ENCODE results near the gene DNAJC22. TPM values are rescaled to one million over a fixed set of nuclear protein-coding genes. Genes with fewer than 3 reads are reported as not detected.
A peak's percentile ranks its signal among the peaks of the same experiment; 100 is the strongest.
"Not testable (repeated sequence)": the region's sequence is repeated elsewhere in the genome, so short reads cannot be mapped to it uniquely, and the experiment has no call there.

DNAJC22 gene
- polyA plus RNA-seq, 4 donors = 14.9 to 52.4 (median 20.8) TPM

DNA sequence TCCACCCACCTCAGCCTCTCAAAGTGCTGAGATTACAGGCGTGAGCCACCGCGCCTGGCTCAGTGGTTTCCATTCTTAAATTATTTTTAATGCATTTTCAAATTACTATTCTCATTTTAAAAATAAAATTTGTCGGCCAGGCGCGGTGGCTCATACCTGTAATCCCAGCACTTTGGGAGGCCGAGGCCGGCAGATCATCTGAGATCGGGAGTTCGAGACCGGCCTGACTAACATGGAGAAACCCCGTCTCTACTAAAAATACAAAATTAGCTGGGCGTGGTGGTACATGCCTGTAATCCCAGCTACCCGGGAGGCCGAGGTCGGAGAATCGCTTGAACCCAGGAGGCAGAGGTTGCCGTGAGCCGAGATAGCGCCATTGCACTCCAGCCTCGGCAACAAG, 12.9 kb upstream of the DNAJC22 start:
- H3K27me3 ChIP-seq (ENCODE audit: control insufficient read depth in 3 of 3, insufficient read depth in 3 of 3, low read length in 3 of 3) = peaks cover 3 to 71% (median 31%) of the 10 kb centered on the region in 3 donors
- H3K27ac ChIP-seq (ENCODE audit: low read depth in 1 of 3, low read length in 2 of 3); FAIRE-seq; H3K4me3 ChIP-seq (ENCODE audit: low read depth in 1 of 3, low read length in 3 of 3); DNase-seq; H3K9me3 ChIP-seq (ENCODE audit: control insufficient read depth in 2 of 2, insufficient read depth in 1 of 2, low read depth in 1 of 2, low read length in 1 of 2): not testable (repeated sequence)
- WGBS, 3 donors = 45 to 61% (median 46%) methylated on average over 21 of the region's 21 CpGs
- peaks cover 0 to 32% (median 0%) of the 10 kb centered on the region in 3 donors for H3K4me1 ChIP-seq (ENCODE audit: control insufficient read depth in 3 of 3, insufficient read depth in 2 of 3, low read depth in 1 of 3, low read length in 2 of 3)
- peaks cover 0 to 24% (median 0%) of the 10 kb centered on the region in 3 donors for H3K36me3 ChIP-seq (ENCODE audit: control insufficient read depth in 3 of 3, insufficient read depth in 2 of 3, low read depth in 1 of 3, low read length in 3 of 3)

DNA sequence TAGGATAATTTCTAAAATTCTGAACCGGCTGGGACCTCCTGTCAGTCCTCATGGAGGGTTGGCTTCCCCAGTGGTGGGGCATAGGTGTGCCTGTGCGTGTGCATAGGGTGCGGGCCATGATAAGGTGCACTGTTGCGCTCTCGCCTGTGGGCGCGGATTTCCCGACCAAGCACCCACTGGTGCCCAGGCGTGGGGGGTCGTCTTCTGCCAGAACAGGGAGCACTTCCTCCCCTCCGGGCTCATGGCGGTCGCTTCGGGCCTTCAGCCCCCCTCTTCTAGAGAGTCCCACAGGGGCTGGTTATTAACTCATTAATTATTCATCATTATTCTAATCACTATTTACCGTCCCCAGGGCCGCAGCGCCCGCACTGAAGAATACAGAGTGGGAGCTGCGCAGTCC, 12.5 kb upstream of the DNAJC22 start:
- Histone ChIP-seq H3K27me3 (ENCODE audit: control insufficient read depth in 3 of 3, insufficient read depth in 3 of 3, low read length in 3 of 3) (peaks cover 3 to 76% (median 31%) of the 10 kb centered on the region in 3 donors), H3K4me1 (ENCODE audit: control insufficient read depth in 3 of 3, insufficient read depth in 2 of 3, low read depth in 1 of 3, low read length in 2 of 3) (peaks cover 0 to 36% (median 0%) of the 10 kb centered on the region in 3 donors), H3K9me3 (ENCODE audit: control insufficient read depth in 2 of 2, insufficient read depth in 1 of 2, low read depth in 1 of 2, low read length in 1 of 2) (peaks cover 0 to 6% of the 10 kb centered on the region in 2 donors), H3K4me3 (ENCODE audit: low read depth in 1 of 3, low read length in 3 of 3) (no peak overlapping the region), H3K36me3 (ENCODE audit: control insufficient read depth in 3 of 3, insufficient read depth in 2 of 3, low read depth in 1 of 3, low read length in 3 of 3) (peaks cover 0 to 19% (median 0%) of the 10 kb centered on the region in 3 donors), H3K27ac (ENCODE audit: low read depth in 1 of 3, low read length in 2 of 3) (no peak overlapping the region)
- FAIRE-seq (no peak), DNase-seq (no peak)
- 39 to 63% (median 53%) methylated on average over 19 of the region's 19 CpGs for WGBS, 3 donors

DNA sequence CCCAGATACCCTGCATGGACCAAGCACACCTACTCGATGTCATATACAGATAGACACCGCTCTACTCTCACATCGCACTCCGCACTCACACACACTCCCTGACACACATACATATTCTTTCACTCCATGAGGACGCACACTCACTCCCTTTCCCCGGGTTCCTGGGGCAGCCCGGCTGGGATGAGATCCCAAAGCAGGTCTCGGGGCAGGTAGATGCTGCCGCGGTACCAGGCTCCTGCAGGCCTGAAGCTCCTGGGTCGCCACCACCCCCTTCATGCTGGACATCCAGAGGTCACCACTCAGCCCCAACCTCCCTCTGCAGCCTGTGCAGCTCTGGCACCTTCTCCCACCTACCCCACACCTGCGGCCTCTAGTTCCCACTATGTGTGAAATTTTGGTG, 12.0 kb upstream of the DNAJC22 start:
- H3K4me3 ChIP-seq (ENCODE audit: low read depth in 1 of 3, low read length in 3 of 3) = no peak overlapping the region
- H3K27me3 ChIP-seq (ENCODE audit: control insufficient read depth in 3 of 3, insufficient read depth in 3 of 3, low read length in 3 of 3) = peaks cover 3 to 80% (median 31%) of the 10 kb centered on the region in 3 donors
- peaks cover 0 to 41% (median 0%) of the 10 kb centered on the region in 3 donors for H3K4me1 ChIP-seq (ENCODE audit: control insufficient read depth in 3 of 3, insufficient read depth in 2 of 3, low read depth in 1 of 3, low read length in 2 of 3)
- H3K27ac ChIP-seq (ENCODE audit: low read depth in 1 of 3, low read length in 2 of 3) = no peak overlapping the region
- DNase-seq (no peak), FAIRE-seq (no peak)
- peaks cover 0 to 6% of the 10 kb centered on the region in 2 donors for H3K9me3 ChIP-seq (ENCODE audit: control insufficient read depth in 2 of 2, insufficient read depth in 1 of 2, low read depth in 1 of 2, low read length in 1 of 2)
- 55 to 79% (median 76%) methylated on average over 12 of the region's 12 CpGs for WGBS, 3 donors
- peaks cover 0 to 15% (median 0%) of the 10 kb centered on the region in 3 donors for H3K36me3 ChIP-seq (ENCODE audit: control insufficient read depth in 3 of 3, insufficient read depth in 2 of 3, low read depth in 1 of 3, low read length in 3 of 3)

DNA sequence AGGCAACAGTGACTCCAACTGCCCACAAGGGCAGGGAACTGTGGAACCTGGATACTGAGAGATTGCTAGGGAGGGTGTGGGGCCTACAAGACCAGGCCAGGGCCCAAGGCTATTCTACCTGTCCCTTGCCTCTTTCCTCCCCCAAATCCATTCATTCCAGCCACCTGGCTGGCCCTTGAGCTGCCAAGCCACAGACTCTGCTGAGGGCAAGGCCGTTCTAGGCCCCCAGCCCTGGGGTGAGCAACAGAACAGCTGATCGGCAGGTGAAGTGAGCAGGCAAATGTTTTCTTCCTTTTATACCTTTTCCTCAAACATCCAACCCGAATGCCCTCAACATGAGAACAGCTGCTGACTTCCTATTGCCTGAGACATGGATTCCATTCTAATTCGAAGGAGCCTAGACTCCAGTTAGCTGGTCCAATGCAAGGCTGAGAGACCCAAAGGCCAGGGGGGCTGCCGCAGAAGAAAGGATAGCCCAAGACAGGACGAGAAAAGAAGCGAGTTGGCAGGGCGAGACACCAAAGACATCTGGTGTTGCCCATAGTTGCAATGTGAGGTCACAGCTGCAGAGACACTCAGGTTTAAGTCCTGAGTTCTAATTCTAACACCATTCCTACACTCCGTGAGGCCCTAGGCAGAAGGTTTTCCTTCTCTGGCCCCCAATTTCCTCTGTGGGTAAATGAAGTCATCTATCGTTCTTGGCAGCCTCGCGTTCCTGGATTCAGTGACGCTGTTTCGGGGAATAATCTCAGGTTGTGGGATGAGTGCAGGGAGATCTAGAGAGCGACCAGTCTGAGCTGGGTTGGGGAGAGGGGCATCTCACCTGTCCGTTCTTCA, 11.4 kb upstream of the DNAJC22 start:
- FAIRE-seq (no peak), DNase-seq (no peak)
- peaks cover 0 to 8% (median 0%) of the 10 kb centered on the region in 3 donors for H3K36me3 ChIP-seq (ENCODE audit: control insufficient read depth in 3 of 3, insufficient read depth in 2 of 3, low read depth in 1 of 3, low read length in 3 of 3)
- H3K9me3 ChIP-seq (ENCODE audit: control insufficient read depth in 2 of 2, insufficient read depth in 1 of 2, low read depth in 1 of 2, low read length in 1 of 2) = peaks cover 0 to 6% of the 10 kb centered on the region in 2 donors
- 64 to 73% (median 67%) methylated on average over 16 of the region's 16 CpGs for WGBS, 3 donors
- H3K4me3 ChIP-seq (ENCODE audit: low read depth in 1 of 3, low read length in 3 of 3) = no peak overlapping the region
- no peak overlapping the region for H3K27ac ChIP-seq (ENCODE audit: low read depth in 1 of 3, low read length in 2 of 3)
- H3K4me1 ChIP-seq (ENCODE audit: control insufficient read depth in 3 of 3, insufficient read depth in 2 of 3, low read depth in 1 of 3, low read length in 2 of 3) = peaks cover 0 to 46% (median 0%) of the 10 kb centered on the region in 3 donors
- H3K27me3 ChIP-seq (ENCODE audit: control insufficient read depth in 3 of 3, insufficient read depth in 3 of 3, low read length in 3 of 3) = peaks cover 3 to 86% (median 33%) of the 10 kb centered on the region in 3 donors

DNA sequence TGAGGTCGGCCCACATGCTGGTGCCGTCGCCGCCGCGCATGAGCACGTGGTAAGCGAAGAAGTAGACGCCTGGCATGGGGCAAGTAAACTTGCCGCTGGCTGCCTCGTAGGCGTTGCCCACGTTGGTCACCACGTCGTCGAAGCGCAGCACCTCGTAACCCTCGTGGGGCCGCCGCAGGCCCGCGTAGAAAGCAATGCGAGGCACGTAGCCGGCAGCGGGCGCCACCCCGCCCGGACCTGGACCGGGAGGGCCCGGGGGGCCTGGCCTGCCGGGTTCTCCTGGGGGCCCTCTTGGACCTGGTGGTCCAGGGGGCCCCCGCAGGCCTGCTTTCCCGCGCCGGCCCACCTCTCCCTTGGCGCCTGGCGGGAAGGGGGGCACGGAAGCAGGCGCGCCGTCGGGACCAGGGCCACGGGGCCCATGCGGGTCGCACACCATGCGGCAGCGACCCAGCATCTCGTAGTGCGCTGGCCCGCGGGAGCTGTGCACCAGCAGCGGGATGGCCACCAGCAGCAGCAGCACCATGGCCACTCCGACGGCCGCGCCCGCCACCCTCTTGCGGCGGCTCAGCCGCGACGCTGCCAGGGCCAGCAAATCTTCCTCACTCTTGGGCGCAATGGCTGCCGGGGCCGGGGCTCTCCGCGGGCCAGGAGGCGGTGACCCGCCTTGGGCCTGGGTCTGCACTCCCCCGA, 10.6 kb upstream of the DNAJC22 start:
- no peak overlapping the region for H3K27ac ChIP-seq (ENCODE audit: low read depth in 1 of 3, low read length in 2 of 3)
- no peak overlapping the region for H3K4me3 ChIP-seq (ENCODE audit: low read depth in 1 of 3, low read length in 3 of 3)
- FAIRE-seq (no peak), DNase-seq (peak in 1 of 2 donors; percentile 26)
- H3K27me3 ChIP-seq (ENCODE audit: control insufficient read depth in 3 of 3, insufficient read depth in 3 of 3, low read length in 3 of 3) = peaks cover 3 to 92% (median 34%) of the 10 kb centered on the region in 3 donors
- peaks cover 0 to 40% (median 0%) of the 10 kb centered on the region in 3 donors for H3K4me1 ChIP-seq (ENCODE audit: control insufficient read depth in 3 of 3, insufficient read depth in 2 of 3, low read depth in 1 of 3, low read length in 2 of 3)
- 13 to 22% (median 19%) methylated on average over 35 to 72 of the region's 72 CpGs for WGBS, 3 donors
- H3K9me3 ChIP-seq (ENCODE audit: control insufficient read depth in 2 of 2, insufficient read depth in 1 of 2, low read depth in 1 of 2, low read length in 1 of 2) = peaks cover 0 to 6% of the 10 kb centered on the region in 2 donors
- peaks cover 0 to 3% (median 0%) of the 10 kb centered on the region in 3 donors for H3K36me3 ChIP-seq (ENCODE audit: control insufficient read depth in 3 of 3, insufficient read depth in 2 of 3, low read depth in 1 of 3, low read length in 3 of 3)

DNA sequence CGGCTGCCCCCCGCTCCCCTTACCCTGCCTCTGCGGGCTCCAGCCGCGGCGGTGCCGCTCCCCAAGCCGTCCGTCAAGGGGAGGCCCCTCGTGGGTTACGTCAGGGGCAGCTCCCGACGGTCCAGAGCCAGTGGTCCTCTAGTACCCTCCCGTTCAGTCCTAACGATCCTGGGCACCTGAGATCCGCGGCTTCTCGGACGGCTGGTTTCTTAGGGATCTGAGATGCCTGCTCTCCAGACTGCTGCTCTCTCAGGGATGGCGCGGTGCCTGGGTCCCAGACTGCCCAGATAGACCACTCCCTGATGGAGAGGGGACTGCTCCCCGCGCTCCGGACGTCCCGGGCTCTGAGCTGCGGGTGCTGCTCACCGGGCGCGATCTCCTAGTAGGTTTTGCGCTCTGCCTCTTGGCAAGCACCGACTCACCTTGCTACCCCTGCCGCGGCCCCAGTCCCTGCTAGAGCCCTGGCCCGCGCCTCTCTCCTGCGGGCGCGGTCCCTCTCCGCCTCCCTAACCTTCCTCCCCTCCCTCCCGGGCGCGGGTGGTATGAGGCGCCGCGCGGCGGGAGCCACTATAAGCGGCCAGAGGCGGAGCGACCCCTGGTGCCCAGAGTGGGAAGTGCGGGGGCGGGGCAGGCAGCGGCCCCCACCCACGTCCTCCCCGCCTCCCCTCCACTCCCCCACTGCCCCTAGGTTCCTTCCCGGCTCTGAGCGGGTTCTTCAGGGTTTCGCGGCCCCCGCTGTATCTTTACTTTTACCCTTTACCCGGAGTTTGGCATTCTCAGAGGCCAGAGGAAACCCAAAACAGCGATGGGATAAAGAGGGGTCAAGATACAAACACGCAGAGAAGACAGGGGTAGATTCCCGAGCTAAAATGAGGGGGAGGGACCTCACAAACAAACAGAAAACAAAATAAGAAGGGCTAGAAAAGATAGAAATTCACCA, 9.8 kb upstream of the DNAJC22 start, which contains the start of gene C1QL4:
TSS of gene C1QL4 (minus strand) at position 544 of the 940 bp plus-strand sequence. CDS start 711 bp downstream, outside the sequence.
- FAIRE-seq = no peak
- WGBS, 3 donors = 1 to 3% (median 3%) methylated on average over 52 to 65 of the region's 65 CpGs
- peaks cover 3 to 98% (median 30%) of the 10 kb centered on the region in 3 donors for H3K27me3 ChIP-seq (ENCODE audit: control insufficient read depth in 3 of 3, insufficient read depth in 3 of 3, low read length in 3 of 3)
- H3K4me3 ChIP-seq (ENCODE audit: low read depth in 1 of 3, low read length in 3 of 3) = peak within 1 kb of the TSS in 2 of 3 donors; percentile 13 to 32
- peaks cover 0 to 6% of the 10 kb centered on the region in 2 donors for H3K9me3 ChIP-seq (ENCODE audit: control insufficient read depth in 2 of 2, insufficient read depth in 1 of 2, low read depth in 1 of 2, low read length in 1 of 2)
- H3K36me3 ChIP-seq (ENCODE audit: control insufficient read depth in 3 of 3, insufficient read depth in 2 of 3, low read depth in 1 of 3, low read length in 3 of 3) = no peaks in the 10 kb centered on the region
- no peak within 1 kb of the TSS for H3K27ac ChIP-seq (ENCODE audit: low read depth in 1 of 3, low read length in 2 of 3)
- peaks cover 0 to 36% (median 0%) of the 10 kb centered on the region in 3 donors for H3K4me1 ChIP-seq (ENCODE audit: control insufficient read depth in 3 of 3, insufficient read depth in 2 of 3, low read depth in 1 of 3, low read length in 2 of 3)
- DNase-seq = peak; percentile 63 to 91

DNA sequence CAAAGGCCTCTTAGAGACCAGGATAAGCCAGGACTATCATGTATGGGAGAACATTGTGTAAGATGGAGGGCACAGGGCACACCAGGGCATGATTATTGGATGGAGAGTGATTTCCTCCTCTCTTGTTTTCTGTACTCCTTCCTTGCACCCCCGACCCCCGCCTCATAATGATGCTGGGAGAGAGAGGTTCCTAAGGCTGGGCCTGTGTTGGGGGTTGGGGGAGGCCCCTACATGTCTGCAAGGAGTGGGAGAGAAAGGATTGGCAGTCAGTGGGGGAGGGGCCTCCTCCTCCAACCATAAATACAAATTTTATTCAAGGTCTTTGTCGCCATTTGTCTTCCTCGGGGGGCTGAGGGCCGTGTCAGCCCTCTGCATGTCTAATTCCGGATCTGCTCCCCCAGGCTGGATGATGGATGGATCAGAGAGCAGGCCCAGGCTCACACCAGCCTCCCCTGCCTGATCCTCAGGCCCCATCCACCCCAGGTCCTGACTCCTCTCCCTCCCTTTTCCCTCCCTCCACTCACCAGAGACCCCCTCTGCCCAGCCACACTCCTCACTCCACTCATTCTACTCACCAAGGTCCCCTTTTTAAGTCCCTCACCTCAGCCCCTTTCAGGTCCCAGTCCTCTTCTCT, 7.7 kb upstream of the DNAJC22 start:
- WGBS, 3 donors = 43 to 57% (median 46%) methylated on average over 4 to 6 of the region's 6 CpGs
- peaks cover 3 to 98% (median 30%) of the 10 kb centered on the region in 3 donors for H3K27me3 ChIP-seq (ENCODE audit: control insufficient read depth in 3 of 3, insufficient read depth in 3 of 3, low read length in 3 of 3)
- H3K4me3 ChIP-seq (ENCODE audit: low read depth in 1 of 3, low read length in 3 of 3) = no peak overlapping the region
- H3K4me1 ChIP-seq (ENCODE audit: control insufficient read depth in 3 of 3, insufficient read depth in 2 of 3, low read depth in 1 of 3, low read length in 2 of 3) = peaks cover 4 to 52% (median 6%) of the 10 kb centered on the region in 3 donors
- H3K36me3 ChIP-seq (ENCODE audit: control insufficient read depth in 3 of 3, insufficient read depth in 2 of 3, low read depth in 1 of 3, low read length in 3 of 3) = no peaks in the 10 kb centered on the region
- H3K9me3 ChIP-seq (ENCODE audit: control insufficient read depth in 2 of 2, insufficient read depth in 1 of 2, low read depth in 1 of 2, low read length in 1 of 2) = peaks cover 0 to 6% of the 10 kb centered on the region in 2 donors
- DNase-seq = no peak
- no peak for FAIRE-seq
- no peak overlapping the region for H3K27ac ChIP-seq (ENCODE audit: low read depth in 1 of 3, low read length in 2 of 3)
